Measurements from ENCODE around the gene ACSL1.

Gene ACSL1

DNA sequence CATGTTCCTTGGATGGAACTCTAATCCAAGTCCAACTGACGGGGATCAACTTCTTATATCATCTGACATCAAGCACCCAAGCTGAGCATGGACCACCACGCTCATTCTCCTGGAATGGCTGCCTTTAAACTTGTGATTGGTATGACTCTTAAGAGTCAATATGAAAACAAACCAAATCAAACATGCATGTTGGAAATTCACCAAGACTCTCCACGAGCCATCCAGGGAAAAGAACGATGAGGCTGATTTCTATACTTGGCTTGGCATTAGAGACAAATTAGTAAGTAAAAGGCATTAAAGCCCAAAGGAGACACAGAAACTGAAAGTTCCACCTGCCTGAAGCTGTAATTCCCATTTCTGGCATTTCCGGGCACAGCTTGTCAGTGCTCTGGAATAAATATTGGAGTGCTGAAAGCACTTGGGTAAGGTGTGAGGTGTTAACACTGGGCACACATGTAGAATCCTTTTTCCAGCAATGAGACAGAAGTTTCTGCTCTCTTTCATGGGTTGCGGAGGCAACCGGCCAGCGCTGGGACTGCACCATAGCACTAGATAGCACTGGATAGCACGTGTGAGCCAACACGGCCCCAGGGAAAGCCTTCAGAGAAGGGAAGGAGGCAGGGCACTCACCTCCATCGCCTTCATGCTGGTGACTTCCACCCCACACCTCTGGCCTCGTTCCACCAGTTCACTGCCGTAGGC lies 49.8 kb downstream of the ACSL1 start:
- peak overlapping the region; percentile 31; the same call in 1 of the 2 replicates for H3K27ac ChIP-seq
- no peak for TF ChIP-seq CTCF (conservative IDR thresholded peaks at IDR 0.05)
- TF ChIP-seq ZFX (IDR thresholded peaks at IDR 0.05): no peak

GRCh38 chr4:184774152-184774551 lies 51.6 kb downstream of the ACSL1 start:
- no peak for TF ChIP-seq ZFX (IDR thresholded peaks at IDR 0.05)
- TF ChIP-seq CTCF (conservative IDR thresholded peaks at IDR 0.05): no peak

DNA sequence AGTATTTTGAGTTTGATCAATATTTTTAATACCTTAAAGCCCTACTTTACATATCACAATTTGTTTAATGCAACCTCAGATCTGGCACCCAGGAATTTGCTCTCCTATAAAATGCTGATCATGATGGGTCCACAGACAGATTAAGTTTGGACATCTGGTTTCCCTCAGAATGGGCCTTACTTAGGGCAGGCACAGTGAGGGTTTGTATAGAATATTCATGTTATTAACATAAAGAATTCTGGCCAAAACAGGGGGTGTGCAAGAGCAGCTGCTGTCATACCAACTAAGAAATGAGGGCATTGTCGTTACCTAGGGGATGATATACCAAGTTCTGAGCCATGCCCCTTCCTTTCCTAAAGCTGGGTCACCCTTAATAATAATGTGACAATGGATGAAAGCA lies 54.4 kb downstream of the ACSL1 start:
- TF ChIP-seq CTCF (conservative IDR thresholded peaks at IDR 0.05) (no peak), ZFX (IDR thresholded peaks at IDR 0.05) (no peak)
- no peak overlapping the region for H3K27ac ChIP-seq

More at GRCh38 chr4:184774152-184774551, 51.6 kb downstream of the ACSL1 start:
- H3K27ac ChIP-seq: no peak overlapping the region

GRCh38 chr4:184769141-184769765 lies 56.5 kb downstream of the ACSL1 start:
- no peak for TF ChIP-seq ZFX (IDR thresholded peaks at IDR 0.05)
- TF ChIP-seq CTCF (conservative IDR thresholded peaks at IDR 0.05): no peak
- no peak overlapping the region for H3K27ac ChIP-seq

- no peak overlapping the region for H3K27ac ChIP-seq
- no peak for TF ChIP-seq CTCF (conservative IDR thresholded peaks at IDR 0.05)
- no peak for TF ChIP-seq ZFX (IDR thresholded peaks at IDR 0.05)
Measured at GRCh38 chr4:184768296-184768695, 57.5 kb downstream of the ACSL1 start.

- TF ChIP-seq ZFX (IDR thresholded peaks at IDR 0.05) (no peak), CTCF (conservative IDR thresholded peaks at IDR 0.05) (no peak)
- no peak overlapping the region for H3K27ac ChIP-seq
Measured at GRCh38 chr4:184766446-184766845, 59.3 kb downstream of the ACSL1 start.
